GM20431 (cell line): ENCODE measurements around the gene NFAM1.

Experiments used
- in situ Hi-C: fragments of 300-500 bp; cut with MseI, MboI; formaldehyde crosslinking; loops from one replicate; pipeline ENCODE4 v1.15.0; 2020; ENCODE audit warnings: low sequenced_read_pairs; ENCODE audit not compliant: unreplicated experiment

Gene NFAM1

GRCh38 chr22:42342426-42343120 is 89.6 kb downstream of the NFAM1 start:
- in situ Hi-C loops: no loop called here

- in situ Hi-C loops: no loop called here
Observed at GRCh38 chr22:42341779-42342178, 90.4 kb downstream of the NFAM1 start.

- in situ Hi-C loops: no loop called here
Observed at GRCh38 chr22:42340829-42341383, 91.3 kb downstream of the NFAM1 start.

GRCh38 chr22:42340150-42340549 is 92.1 kb downstream of the NFAM1 start:
- in situ Hi-C loops: no loop called here

- in situ Hi-C loops: no loop called here
Observed at GRCh38 chr22:42338479-42338878, 93.7 kb downstream of the NFAM1 start.

- in situ Hi-C loops: no loop called here
Observed at GRCh38 chr22:42337356-42337755, 94.8 kb downstream of the NFAM1 start.

GRCh38 chr22:42336527-42337227 is 95.5 kb downstream of the NFAM1 start:
- in situ Hi-C loops: no loop called here

GRCh38 chr22:42335839-42336378 is 96.3 kb downstream of the NFAM1 start:
- in situ Hi-C loops: no loop called here

GRCh38 chr22:42334875-42335512 is 97.2 kb downstream of the NFAM1 start:
- in situ Hi-C loops: no loop called here

GRCh38 chr22:42333544-42333943 is 98.7 kb downstream of the NFAM1 start:
- in situ Hi-C loops: no loop called here

- in situ Hi-C loops: no loop called here
Observed at GRCh38 chr22:42332089-42332488, 100.1 kb downstream of the NFAM1 start.

- in situ Hi-C loops: no loop called here
Observed at GRCh38 chr22:42331014-42331413, 101.2 kb downstream of the NFAM1 start.
